HL-60/S4 (cell line): ENCODE results near the gene TBCCD1.

Source experiments
- in situ Hi-C: fragments of 300-500 bp; cut with MboI; formaldehyde crosslinking; loops from 2 replicates; pipeline ENCODE4 v1.14.3; 2022; ENCODE audit warnings: low sequenced_read_pairs

The TBCCD1 gene, protein sequence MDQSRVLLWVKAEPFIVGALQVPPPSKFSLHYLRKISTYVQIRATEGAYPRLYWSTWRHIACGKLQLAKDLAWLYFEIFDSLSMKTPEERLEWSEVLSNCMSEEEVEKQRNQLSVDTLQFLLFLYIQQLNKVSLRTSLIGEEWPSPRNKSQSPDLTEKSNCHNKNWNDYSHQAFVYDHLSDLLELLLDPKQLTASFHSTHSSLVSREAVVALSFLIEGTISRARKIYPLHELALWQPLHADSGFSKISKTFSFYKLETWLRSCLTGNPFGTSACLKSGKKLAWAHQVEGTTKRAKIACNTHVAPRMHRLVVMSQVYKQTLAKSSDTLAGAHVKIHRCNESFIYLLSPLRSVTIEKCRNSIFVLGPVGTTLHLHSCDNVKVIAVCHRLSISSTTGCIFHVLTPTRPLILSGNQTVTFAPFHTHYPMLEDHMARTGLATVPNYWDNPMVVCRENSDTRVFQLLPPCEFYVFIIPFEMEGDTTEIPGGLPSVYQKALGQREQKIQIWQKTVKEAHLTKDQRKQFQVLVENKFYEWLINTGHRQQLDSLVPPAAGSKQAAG

DNA sequence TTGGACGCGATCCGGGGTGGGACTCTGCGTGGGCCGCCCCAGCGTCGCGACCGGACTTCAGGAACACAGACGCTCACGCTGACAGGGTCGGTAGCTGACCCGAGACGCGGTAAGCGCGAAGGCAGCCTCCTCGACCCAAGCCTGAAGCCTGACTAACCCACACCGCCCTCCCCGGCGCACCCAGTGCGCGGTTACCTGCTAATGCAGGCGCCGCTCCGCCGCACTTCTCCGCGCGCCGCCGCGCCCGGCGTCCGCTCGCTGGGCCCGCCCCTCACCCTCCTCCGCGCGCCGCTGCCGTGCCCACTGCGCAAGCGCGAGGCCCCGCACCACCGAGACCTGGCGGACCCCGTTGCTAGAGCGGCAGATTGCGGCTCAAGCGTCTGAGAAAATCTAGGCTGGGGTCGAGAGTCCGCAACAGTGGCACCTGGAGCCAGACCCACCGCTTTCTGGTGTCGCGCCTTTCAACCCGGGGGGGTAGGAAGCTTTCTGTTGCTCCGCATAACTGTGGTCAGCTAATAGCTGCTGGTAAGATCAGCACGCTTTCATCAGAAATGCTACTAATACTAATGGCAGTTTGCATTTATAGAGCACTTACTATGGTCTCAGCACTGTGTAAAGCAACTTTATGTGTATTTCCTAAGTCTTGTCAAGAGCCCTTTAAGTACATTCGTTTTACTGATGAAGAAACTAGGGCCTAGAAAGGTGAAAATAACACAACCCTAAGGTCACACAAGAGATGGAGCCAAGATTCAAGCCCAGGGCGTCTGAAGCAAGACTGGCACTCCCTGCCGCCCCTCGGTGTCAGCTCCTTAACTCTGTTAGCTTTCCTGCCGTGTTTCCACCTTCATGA is at the start of gene TBCCD1:
Gene TBCCD1 (minus strand): TSS at position 268 of the 850 bp plus-strand sequence. CDS start 3,010 bp downstream, outside the sequence.
- in situ Hi-C loops: no loop called here

DNA sequence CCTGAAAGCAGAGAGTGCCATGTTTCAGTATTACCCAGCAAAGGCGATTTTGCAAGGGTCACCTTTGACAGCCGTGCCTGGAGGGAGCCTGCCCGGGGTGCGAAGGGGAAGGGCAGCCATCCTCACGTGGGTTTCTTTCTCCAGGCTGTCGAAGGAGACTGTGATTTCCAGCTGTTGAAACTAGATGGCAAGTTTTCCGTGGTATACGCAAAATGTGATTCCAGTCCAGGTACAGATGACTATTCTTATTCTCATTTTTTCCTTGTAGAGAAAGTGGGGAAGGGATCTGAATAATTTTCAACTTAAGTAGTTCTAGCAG is 49.1 kb upstream of the TBCCD1 start:
- in situ Hi-C loops: loop anchor here (25.0 kb wide), 1 partner anchor 196 kb away; the partner anchor contains the start of gene RFC4

DNA sequence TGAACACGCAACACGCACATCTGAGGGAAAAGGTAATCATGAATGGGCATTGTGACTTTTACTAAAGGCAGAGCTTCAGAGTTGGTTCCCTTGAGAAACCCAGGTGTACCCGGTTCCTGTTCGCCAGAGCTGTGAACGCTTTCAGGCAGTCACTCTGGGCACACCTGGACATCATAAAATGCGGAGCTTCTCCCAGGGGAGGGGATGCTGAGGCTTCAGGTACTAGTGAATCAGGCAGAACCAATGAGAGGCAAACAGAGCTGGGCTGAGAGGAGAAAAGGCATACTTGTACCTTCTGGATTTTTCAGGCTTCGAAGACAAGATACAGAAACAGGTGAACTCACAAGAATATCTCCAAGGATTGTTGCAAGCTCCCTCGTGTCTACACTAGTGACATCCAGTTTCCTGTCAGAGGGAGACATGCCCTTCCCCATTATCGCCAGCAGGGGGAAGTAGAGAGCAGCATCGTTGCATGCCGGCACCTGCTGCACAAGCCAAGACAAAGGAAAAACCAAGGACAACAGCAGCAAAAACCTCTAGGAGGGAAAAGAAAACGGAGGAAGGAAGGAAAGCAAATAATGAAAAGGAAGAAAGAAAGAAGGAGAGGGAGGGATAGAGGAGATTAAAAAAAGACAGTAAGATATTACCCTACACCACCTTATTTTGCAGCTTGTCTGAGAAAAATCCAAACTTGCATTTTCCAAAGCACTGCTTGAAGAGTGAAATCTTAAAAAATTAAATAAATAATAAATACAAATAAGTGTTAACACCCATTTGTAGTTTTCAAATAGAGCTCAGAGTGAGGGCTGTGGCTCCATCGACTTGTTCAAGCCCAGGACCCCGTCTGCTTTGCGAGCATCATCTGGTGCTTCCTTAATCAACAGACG is 47.7 kb upstream of the TBCCD1 start:
- in situ Hi-C loops: loop anchor here (25.0 kb wide), 1 partner anchor 197 kb away; the partner anchor contains the start of gene RFC4

GRCh38 chr3:186614266-186614596 is 47.1 kb upstream of the TBCCD1 start:
- in situ Hi-C loops: loop anchor here (25.0 kb wide), 1 partner anchor 198 kb away; the partner anchor contains the start of gene RFC4

- in situ Hi-C loops: loop anchor here (25.0 kb wide), 1 partner anchor 199 kb away; the partner anchor contains the start of gene RFC4
Observed at GRCh38 chr3:186613637-186614265, 46.6 kb upstream of the TBCCD1 start.

DNA sequence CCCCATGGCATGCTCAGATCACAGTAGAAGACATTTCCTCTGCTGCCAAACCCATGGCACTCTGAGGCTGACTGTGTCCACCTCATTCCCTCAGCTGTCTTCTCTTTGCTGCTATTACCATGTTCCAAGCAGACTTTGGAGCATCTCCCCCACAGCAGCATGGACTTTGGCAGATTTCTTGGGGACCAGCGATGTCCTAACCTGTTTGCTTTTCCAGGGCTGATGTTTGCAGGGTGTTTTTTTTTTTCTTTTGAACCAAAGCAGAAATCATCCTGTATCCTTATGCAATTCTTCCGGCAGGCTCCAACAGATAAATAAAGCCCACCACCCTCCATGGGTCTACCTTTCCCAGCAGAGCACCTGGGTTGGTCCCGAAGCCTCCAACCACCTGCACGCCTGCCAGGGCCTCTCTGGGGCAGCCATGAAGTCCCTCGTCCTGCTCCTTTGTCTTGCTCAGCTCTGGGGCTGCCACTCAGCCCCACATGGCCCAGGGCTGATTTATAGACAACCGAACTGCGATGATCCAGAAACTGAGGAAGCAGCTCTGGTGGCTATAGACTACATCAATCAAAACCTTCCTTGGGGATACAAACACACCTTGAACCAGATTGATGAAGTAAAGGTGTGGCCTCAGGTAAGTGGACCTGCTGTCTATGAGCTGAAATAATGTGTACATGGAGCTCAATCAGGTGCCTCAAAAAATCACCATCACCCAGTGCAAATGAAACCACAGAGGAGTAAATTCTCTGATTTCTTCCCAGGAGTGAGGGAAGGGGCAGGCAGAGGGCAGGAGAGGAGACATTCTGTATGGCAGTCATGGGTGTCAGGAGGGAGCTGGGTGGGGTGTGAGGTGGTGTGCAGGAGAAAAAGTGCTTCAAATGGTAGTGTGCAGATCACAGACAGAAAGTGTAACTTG is 45.8 kb upstream of the TBCCD1 start, which contains the start of gene AHSG:
Gene AHSG (plus strand): TSS at position 340 of the 916 bp plus-strand sequence. CDS start 82 bp downstream, at position 422.
- in situ Hi-C loops: loop anchor here (25.0 kb wide), 1 partner anchor 199 kb away; the partner anchor contains the start of gene RFC4

DNA sequence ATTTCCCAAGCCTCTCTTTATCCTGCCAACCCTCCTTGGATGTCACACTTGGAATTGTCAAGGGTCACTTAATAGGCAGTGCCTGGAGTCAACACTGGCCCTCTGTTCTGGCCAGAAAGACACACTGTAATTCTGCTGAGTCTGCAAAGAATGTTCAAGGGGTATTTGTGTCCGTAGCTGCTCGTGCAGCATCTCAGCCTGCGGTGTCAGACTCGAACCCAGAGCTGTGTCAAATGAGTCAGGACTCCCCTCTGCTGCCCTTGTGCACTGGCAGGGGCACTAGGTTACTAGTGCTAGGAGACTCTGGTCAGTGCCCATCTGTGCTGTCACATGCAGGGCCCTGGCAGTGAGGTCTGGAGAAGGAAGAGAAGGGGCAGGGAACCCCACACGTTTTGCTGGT is 44.9 kb upstream of the TBCCD1 start:
- in situ Hi-C loops: loop anchor here (25.0 kb wide), 1 partner anchor 200 kb away; the partner anchor contains the start of gene RFC4

GRCh38 chr3:186609247-186609868 is 42.2 kb upstream of the TBCCD1 start:
- in situ Hi-C loops: loop anchor here (25.0 kb wide), 1 partner anchor 203 kb away; the partner anchor contains the start of gene RFC4

- in situ Hi-C loops: loop anchor here (25.0 kb wide), 1 partner anchor 204 kb away; the partner anchor contains the start of gene RFC4
Observed at GRCh38 chr3:186608624-186609215, 41.6 kb upstream of the TBCCD1 start.

- in situ Hi-C loops: loop anchor here (25.0 kb wide), 1 partner anchor 206 kb away; the partner anchor contains the start of gene RFC4
Observed at GRCh38 chr3:186605561-186606545, 38.7 kb upstream of the TBCCD1 start.

- in situ Hi-C loops: loop anchor here (25.0 kb wide), 1 partner anchor 207 kb away; the partner anchor contains the start of gene RFC4
Observed at GRCh38 chr3:186605078-186605477, 37.9 kb upstream of the TBCCD1 start.

DNA sequence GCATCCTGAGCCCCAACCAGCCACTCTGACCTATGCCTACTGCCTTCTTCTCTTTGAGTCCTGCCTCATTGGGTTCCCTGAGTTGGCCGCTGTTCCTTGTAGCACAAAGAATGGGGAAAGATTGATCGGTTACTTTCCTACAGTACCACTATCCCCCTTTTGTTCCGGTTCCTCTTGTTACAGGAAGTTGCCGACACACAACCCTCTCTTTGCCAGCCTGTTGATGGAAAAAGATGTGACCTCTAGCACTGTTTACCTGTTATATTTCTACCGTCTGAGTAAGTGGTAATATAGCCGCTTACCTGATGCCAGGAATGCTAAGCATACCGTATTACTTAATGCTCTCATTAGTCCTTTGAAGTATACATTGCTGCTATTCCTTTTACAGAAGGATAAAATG is 36.0 kb upstream of the TBCCD1 start:
- in situ Hi-C loops: loop anchor here (5.0 to 25.0 kb wide), 2 partner anchors 209 to 626 kb away; partner anchors contain the start of gene RFC4

GRCh38 chr3:186600896-186601295 is 33.8 kb upstream of the TBCCD1 start:
- in situ Hi-C loops: loop anchor here (5.0 to 25.0 kb wide), 2 partner anchors 211 to 624 kb away; partner anchors contain the start of gene RFC4

DNA sequence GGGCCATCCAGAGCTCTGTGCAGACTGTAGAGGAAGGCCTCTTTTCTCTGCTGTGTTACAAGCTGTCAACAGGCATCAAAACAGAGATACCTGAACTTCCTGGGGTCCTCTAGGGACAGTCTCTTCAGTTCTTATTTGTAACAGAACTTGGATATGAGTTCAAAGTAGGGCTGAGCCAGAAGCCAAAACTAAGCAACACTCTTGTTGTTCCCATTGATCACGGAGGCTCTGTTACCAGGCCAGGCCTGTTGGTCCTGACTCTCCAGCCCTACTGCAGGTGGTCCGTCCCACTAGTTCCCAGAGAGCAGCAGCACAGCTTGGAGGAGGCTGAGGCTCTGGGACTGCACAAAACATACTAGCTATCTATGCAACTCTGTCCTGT is 32.6 kb upstream of the TBCCD1 start:
- in situ Hi-C loops: loop anchor here (5.0 to 25.0 kb wide), 2 partner anchors 213 to 622 kb away; partner anchors contain the start of gene RFC4

DNA sequence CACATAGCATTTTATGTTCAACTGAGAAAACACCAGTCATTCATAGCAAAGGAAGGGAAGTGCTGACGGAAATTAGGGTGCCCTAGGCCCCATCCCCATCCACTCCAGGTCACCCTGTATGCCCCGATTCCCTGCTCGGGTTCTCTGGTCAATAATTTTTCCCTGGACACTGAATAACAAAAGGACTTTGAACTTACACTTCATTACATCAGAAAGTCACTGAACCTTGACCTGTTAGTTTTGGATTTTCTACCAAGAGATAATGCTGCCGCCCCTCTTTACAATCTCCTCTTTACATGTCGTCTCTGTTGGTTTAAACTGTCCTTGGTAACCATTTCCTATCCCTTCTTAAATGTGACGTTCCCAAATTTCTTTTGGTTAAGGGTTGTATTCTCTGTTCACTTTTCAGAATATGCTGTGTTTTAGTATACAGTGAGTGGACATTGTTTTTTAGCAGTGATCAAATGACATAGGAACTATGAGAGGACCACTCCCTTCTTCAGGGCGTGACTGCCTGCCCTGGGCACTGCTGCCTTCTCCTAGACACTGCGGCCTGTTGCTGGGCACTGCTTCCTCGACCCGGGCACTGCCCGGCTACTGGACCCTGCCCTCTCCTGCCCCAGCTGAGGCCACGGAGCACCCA is 32.1 kb upstream of the TBCCD1 start:
- in situ Hi-C loops: no loop called here

DNA sequence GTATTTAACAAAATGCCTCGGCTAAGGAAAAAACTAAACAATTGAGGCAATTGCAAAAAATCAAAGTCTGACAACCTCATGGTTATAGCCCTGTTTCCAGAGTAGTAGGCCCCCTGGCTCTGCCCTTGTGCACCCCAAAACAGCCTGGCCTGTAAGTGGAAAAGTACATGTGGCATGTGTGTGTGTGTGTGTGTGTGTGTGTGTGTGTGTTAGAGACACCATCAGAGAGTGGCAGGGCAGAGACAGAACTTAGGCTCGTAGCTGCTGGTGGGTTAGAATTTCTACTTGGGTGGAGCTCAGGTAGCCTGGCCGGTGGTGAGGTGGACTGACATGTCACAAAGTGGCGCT is 31.6 kb upstream of the TBCCD1 start:
- in situ Hi-C loops: no loop called here
